Measurements from ENCODE around the gene LRRC43.
A peak's percentile ranks its signal among the peaks of the same experiment; 100 is the strongest.
"Not testable (repeated sequence)": the region's sequence is repeated elsewhere in the genome, so short reads cannot be mapped to it uniquely, and the experiment has no call there.

LRRC43 gene

DNA sequence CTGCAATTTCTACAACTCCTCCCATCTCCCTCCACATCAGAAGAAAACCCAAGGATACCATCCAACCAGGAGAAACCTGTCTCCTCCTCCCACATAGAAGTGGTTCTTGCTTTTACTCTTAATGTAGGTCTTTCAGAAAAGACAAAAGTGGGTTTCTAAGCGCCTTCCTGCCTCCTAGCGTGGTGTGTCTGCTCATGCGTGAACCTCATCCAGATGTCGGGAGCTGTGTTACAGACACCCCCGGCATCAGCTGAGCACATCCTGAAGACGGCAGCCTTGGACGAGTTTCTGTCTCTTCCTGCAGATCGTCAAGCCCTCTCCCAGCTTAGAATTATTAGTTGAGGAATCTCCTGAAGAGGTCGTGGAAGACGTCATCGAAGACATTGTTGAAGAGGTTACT lies 9.5 kb downstream of the LRRC43 start:
- no peak for DNase-seq (ENCODE audit: low spot score)

DNA sequence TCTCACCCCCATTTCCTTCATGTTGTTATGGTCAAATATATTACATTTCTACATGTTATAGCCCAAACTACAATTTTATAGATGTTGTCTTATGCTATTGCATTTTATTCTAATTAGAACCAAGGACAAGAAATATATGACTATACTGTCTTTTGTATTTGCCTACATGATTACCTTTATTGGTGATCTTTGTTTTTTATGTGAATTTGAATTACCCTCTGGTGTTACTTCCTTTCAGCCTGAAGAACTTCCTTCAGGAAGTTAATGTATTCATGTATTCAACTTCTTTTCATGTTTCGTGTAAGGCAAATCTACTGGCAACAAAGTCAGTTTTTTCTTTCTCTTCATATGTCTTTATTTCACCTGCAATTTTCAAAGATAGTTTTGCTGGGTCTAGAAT lies 11.9 kb downstream of the LRRC43 start:
- no peak for DNase-seq (ENCODE audit: low spot score)

DNA sequence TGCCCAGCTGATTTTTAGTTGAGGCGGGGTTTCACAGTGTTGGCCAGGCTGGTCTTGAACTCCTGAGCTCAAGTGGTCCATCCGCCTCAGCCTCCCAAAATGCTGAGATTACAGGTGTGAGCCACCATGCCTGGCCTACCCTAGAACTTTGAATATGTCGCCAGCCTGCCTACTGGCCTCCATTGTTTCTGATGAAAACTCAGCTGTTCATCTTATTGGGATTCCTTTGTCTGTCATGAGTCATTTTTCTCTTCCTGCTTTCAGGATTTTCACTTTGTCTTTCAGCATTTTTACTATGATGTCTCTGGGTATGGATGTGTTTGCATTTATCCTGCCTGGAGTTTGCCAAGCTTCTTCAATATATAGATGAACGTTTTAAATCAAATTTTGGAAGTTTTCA lies 12.5 kb downstream of the LRRC43 start:
- no peak for DNase-seq (ENCODE audit: low spot score)

DNA sequence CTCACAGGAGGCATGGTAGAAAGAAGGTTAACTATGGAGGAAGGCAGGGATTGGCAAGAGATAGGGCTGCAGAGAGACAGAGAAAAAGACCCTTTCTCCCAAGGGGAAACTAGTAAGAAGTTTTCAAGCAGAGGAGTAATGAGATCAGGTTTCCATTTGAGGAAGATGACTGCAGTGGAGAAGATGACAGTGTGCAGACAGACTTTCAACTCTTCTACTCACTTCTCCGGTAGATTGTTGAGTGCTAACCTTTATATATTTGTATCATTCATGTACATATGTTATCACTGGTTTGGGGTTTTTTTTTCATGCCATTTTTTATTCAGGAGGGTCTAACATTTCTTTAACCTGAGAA lies 14.7 kb downstream of the LRRC43 start:
- DNase-seq (ENCODE audit: low spot score) = no peak

DNA sequence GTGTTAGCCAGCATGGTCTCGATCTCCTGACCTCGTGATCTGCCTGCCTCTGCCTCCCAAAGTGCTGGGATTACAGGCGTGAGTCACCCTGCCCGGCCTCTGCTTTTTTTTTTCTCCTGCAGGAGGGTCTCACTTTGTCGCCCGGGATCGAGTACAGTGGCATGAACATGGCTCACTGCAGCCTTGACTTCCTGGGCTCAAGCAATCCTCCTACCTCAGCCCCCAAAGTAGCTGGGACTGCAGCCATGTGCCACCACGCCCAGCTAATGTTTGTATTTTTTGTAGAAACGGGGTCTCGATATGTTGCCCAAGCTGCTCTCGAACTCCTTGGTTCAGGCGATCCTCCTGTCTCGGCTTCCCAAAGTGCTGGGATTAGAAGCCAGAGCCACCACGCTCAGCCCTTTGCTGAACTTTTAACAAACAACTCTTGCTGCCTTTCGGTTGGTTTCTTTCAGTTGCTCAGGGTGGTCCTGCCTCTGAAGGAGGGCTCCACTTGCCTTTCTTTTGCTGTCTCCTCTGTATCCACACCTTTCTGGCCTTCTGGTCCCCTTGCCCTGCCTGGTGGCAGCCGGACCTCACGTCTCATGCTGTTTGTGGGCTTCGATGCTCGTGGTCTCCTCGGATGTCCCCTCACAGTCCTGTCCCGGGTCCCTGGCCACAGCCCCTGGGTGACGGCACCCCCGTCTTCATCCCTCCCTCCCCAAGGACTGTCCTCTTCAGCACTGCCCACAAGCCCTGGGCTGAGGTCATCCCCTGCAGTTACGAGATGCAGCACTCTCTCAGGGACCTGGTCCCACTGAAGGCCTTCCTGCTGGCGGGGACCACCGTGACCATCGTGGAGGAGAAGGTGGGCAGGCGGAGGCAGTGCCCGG lies 16.8 kb downstream of the LRRC43 start:
- DNase-seq (ENCODE audit: low spot score) = no peak

DNA sequence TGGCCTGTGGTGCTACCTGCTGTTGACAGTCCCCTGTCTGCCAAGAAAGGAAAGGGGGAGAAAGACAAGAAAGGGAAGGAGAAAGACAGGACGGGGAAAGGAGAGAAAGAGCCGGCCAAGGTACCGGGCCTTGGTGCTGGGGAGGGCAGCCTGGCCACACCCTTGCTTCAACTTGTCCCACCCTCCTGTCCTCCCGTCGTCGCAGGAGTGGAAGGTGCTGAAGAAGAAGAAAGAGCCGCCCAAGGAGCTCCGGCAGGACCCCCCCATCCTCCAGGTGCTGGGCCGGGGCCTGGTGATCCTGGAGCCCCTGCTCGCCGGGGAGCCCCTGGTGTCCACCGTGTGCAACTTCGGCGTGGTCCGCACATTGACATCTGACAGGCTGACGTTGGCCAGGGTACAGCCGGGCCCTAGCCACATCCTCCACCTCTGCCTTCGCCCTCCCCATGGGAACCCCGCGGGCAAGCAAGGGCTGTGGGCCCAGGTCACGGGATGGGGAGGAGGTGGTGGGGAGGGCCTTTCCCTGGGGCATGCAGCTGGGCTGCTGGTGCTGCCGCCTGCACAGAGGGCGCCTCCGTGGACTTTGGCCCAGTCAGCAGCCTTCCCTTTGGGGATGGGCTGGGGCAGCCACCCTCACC lies 17.7 kb downstream of the LRRC43 start:
- DNase-seq (ENCODE audit: low spot score) = peak; percentile 61

DNA sequence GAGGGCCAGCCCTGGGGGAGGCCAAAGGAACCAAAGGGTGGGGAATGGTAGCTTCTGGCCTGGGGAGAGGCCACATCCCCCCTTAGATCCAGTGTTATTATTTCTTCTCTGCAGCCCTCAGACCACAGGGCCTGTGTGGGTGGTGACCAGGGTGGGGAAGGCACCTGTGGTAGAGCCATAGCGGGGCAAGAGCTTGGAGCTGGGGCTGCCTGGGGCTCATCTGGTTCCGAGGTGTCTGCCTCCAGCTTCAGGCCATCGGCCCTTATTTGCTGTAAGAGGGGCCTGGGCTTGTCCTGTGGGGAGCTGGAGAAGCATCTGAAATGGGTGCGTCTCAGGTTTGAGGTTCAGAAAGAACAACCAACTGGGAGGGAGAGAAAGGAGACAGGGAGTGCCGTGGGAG lies 18.5 kb downstream of the LRRC43 start:
- DNase-seq (ENCODE audit: low spot score) = peak; percentile 46

DNA sequence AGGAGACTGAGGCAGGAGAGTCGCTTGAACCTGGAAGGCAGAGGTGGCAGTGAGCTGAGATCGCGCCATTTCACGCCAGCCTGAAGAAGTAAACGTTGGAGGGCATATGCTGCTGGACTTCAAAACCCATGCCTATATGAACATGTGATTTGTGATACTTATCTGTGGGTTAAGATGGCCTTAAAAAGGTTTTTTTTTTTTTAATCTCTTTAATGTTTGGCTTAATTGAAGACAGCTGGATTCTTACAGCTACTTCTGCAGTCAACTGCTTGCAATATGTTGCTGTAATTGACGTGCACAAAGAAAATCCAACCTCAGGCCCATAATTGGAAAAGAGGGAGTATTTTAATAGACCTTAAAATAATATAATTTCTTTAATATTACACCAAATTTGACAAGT lies 19.1 kb downstream of the LRRC43 start:
- no peak for DNase-seq (ENCODE audit: low spot score)

DNA sequence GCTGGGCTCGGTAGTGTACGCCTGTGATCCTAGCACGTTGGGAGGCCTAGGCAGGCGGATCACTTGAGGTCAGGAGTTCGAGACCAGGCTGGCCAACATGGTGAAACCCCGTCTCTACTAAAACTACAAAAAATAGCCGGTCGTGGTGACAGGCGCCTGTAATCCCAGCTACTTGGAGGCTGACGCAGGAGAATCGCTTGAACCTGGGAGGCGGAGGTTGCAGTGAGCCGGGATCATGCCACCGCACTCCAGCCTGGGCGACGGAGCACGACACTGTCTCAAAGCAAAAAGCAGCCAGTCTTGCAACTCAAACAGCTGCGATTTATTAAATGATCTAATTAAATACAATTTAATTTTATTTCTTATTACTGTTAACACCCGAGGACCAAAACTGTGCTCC lies 19.9 kb downstream of the LRRC43 start:
- DNase-seq (ENCODE audit: low spot score) = not testable (repeated sequence)

DNA sequence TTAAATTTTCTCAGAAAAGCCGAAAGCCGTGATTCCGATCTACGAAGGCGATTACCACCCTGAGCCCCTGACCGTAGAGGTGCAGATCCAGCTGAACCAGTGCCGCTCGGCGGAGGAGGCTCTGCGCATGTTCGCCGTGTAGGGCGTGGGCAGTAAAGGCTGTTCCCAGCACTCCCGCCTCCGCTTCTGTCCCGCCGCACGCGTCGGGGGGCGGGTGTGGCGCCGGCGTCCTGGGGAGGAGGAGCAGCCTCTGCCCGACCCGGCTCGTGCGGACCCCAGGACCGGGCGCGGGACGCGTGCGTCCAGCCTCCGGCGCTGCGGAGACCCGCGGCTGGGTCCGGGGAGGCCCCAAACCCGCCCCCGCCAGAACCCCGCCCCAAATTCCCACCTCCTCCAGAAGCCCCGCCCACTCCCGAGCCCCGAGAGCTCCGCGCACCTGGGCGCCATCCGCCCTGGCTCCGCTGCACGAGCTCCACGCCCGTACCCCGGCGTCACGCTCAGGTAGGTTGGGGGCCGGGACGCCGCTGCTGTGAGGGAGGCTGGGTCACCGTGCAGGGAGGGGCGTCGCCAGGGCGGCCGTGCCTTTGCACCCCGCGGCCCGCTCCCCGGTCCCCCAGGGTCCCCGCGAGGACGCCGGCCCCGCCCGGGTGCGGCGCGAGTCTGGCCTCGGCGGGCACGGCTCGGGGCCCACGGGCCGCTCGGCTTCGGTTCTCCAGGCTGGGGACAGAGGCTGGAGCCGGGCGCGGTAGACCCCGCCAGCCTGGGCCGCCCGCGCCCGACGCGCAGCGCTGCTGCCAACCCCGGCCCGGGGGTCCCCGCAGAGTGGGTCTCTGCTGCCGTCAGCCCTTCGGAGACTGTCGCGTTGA lies 20.6 kb downstream of the LRRC43 start, which contains the start of gene B3GNT4:
TSS of gene B3GNT4 (plus strand) at position 409 of the 866 bp plus-strand sequence. CDS start 910 bp downstream, outside the sequence.
- DNase-seq (ENCODE audit: low spot score) = peak; percentile 82

DNA sequence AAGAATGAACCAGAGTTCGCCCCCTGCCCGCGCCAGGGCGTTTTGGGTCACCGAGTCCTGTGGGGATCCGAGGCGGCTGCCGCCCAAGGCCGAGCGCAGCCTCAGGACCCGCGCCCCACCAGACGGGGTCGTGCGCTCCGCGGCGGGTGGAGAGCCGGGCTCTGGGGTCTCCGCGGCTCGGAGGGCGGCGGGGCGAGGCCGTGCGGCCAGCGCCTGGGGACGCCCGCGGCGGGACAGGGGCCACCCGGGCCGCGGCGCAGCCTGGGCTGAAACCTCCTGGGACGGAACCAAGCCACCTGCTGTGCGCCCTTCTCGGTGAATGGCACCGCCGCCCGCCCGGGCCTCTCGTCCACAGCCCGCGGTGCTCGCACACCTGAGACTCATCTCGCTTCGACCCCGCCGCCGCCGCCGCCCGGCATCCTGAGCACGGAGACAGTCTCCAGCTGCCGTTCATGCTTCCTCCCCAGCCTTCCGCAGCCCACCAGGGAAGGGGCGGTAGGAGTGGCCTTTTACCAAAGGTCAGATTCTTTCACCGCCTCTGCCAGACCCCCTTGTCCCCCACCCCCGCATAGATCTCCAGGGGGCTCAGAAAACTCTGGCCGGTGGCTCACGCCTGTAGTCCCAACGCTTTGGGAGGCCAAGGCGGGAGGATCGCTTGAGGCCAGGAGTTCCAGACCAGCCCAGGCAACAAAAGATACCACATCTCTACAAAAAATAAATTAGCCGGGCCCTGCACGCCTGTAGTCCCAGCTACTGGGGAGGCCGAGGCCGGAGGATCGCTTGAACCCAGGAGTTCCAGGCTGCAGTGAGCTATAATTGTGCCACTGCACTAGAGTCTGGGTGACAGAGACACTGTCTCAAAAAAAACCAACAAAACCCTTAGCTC lies 21.5 kb downstream of the LRRC43 start:
- peak; percentile 72 for DNase-seq (ENCODE audit: low spot score)

DNA sequence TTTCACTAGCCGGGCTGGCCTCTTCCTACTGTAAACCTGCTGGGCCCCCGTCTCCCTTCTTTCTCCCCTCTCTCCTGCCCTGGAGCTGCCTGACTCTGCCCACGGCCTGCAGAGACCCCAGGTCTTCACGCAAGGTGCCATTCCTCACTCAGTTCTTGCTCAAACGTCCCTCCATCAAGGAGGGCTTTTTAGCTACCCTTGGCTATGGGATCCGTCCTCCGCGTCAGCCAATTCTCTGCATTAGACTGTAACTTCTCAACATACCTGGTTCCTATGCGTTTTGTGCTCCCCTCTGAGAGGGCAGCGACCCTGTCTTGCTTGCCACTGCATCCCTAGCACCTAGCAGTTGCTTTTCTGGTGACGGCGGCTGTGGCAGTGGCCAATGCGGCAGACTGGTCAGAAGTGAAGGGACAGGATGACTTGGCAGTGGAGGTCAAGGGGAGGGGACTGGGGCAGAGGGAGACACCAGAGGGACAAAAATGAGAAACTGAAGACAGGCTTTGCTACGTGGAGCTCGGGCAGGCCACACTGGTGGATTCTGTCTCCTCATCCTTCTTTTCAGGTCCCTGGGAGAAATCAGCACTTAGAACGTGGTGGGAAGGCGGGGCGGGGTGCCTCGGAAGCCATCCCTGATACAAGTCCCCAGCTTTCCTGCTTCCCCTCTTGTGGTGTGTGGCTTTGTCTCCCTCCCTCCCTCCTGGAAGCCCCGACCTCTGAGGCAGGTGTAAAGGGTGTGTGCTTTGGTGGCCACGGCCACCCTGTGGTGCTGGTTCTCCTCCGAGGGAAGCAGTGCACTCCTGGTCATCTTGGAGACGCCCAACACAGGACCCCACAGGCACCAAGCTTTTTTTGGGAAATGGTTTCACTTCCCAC lies 22.4 kb downstream of the LRRC43 start:
- peak; percentile 55 for DNase-seq (ENCODE audit: low spot score)

DNA sequence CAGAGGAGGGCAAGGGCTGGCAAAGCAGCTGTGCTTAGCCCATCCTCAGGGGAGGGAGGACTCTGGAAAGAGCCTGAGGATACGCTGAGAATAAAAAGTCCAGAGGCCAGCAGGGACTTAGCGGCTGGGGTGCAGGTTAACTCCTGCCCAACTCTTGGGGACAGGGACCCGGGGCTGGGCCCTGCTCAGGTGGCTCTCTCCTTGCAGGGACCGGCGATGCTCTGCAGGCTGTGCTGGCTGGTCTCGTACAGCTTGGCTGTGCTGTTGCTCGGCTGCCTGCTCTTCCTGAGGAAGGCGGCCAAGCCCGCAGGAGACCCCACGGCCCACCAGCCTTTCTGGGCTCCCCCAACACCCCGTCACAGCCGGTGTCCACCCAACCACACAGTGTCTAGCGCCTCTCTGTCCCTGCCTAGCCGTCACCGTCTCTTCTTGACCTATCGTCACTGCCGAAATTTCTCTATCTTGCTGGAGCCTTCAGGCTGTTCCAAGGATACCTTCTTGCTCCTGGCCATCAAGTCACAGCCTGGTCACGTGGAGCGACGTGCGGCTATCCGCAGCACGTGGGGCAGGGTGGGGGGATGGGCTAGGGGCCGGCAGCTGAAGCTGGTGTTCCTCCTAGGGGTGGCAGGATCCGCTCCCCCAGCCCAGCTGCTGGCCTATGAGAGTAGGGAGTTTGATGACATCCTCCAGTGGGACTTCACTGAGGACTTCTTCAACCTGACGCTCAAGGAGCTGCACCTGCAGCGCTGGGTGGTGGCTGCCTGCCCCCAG lies 23.4 kb downstream of the LRRC43 start:
- no peak for DNase-seq (ENCODE audit: low spot score)

DNA sequence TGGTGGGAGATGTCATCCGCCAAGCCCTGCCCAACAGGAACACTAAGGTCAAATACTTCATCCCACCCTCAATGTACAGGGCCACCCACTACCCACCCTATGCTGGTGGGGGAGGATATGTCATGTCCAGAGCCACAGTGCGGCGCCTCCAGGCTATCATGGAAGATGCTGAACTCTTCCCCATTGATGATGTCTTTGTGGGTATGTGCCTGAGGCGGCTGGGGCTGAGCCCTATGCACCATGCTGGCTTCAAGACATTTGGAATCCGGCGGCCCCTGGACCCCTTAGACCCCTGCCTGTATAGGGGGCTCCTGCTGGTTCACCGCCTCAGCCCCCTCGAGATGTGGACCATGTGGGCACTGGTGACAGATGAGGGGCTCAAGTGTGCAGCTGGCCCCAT lies 24.1 kb downstream of the LRRC43 start:
- no peak for DNase-seq (ENCODE audit: low spot score)

DNA sequence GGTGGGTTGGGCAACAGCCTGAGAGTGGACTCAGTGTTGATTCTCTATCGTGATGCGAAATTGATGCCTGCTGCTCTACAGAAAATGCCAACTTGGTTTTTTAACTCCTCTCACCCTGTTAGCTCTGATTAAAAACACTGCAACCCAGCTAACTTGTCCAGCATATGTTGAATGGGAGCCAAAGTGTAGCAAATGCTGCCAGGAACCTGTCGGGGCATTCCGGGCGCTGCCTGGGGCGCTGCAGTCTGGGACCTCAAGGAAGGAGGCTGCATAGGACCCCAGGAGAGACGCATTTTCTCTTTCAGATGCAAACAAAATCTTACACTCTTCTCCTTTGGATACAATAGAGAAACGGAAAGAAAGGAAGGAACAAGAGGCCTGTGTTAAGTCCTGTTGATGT lies 24.5 kb downstream of the LRRC43 start:
- no peak for DNase-seq (ENCODE audit: low spot score)

DNA sequence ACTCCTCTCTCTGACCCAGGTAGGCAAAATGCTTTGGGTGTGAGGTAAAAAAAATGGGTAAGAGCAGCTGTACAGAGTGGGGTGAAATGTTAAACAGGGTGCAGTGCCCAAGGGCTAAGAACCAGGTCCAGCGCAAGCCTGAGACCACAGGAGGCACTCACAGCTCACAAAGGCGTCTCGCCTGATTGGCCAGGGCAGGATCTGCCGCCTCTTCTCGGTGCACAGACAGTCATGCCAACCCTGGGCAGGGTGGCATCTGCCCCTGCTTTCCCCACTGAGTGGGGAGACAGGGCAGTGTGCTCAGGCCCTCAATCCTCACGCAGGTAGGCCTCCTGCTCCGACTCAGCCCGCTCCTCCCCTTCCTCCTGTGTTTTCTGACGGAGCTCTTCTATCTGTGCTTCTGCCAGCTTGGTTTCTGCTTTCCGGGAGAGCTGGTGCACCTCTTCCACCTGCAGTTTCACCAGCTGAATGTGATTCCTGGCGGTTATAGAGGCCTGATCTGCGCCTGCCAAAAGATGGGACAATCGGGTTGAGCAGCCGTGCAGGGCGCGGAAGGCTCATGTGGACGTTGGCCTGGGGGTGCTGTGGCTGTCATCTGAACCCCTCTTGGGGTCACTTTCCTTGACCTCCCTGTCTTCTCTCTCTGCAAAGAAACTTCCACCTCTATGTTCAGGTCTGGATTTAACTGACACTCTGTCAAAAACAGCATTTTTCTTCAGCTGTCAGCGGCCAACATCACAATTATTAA lies 25.3 kb downstream of the LRRC43 start:
- DNase-seq (ENCODE audit: low spot score) = no peak

DNA sequence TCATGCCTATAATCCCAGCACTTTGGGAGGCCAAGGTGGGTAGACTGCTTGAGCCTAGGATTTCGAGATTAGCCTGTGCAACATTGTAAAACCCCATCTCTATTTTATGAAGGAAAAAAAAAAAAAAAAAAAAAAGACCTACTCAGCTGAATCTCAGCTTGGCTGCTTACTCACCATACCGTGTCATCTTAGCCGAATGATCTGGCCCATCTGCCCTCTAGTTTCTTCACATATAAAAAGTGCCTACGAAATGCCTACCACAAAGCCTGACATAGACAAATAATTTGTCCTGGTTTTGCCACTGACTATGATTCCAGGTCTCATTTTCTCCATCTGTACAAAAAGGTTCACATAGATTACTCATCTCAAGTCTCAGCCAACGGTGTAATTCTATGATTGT lies 32.8 kb downstream of the LRRC43 start:
- DNase-seq (ENCODE audit: low spot score) = no peak

DNA sequence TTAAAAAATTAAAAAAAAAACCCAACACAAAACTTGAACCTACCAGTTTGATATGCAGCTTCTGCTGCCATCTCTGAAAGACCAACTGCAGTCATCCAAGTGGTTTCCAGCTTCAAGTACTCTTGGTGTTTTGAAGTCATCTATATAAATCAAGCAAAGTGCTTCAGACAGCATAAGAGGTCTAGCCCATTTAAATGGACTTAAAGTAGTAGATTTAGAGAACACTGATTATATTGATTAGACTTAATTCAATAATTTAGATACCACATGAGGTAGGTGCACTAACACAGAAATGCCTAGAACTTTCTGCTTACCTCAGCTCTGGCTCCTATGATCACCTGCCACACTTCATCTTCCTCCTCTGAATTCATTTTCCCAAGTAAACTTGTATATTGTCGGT lies 33.5 kb downstream of the LRRC43 start:
- no peak for DNase-seq (ENCODE audit: low spot score)
